OCI-LY7 (cell line): ENCODE results near the gene TRIO.

Experiments used
- EZH2phosphoT487 ChIP-seq: fragments of 200-600 bp; sonication (generic); IDR thresholded peaks from 2 replicates; pipeline ENCODE4 v1.6.1; 2018; ENCODE audit warnings: low read depth, borderline replicate concordance, mild to moderate bottlenecking, mixed run types, antibody characterized with exemption, low read length, moderate library complexity, mixed read lengths
- TF ChIP-seq, protein P1 (sequence below): fragments of 200-600 bp; sonication (generic); conservative IDR thresholded peaks from 2 replicates; pipeline ENCODE4 v1.5.1; 2014; ENCODE audit warnings: mild to moderate bottlenecking, antibody characterized with exemption, low read length, moderate library complexity, mixed read lengths

DNA sequence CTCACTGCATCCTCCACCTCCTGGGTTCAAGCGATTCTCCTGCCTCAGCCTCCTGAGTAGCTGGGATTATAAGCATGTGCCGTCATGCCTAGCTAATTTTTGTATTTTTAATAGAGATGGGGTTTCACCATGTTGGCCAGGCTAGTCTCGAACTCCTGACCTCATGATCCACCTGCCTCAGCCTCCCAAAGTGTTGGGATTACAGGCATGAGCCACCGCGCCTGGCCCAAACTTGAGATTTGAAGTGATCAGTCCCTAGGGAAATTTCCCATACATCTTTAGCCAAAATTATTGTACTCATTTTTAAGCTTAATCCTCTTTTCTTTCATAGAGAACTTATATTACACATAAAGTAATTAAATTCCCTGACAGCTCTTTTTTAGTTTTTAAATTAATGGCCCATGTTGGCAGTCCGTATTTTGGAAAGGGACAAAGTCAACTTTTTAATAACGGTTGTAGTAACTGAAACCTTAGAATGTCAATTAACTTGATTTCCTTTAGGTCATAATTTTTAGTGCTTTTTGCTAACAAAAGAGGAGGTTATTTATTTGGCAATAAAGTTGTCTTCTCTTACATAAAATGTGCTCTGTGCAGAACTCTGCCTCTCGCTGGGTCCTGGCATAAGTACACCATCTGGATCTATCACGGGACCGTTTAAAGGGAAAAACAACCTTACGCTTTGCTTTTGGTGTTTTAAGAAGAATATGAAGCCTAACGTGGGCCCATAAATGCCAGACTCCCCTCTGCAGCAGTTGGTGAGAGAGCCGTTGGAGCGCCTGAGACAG, 296.1 kb downstream of the TRIO start:
- TF ChIP-seq, protein P1, sequence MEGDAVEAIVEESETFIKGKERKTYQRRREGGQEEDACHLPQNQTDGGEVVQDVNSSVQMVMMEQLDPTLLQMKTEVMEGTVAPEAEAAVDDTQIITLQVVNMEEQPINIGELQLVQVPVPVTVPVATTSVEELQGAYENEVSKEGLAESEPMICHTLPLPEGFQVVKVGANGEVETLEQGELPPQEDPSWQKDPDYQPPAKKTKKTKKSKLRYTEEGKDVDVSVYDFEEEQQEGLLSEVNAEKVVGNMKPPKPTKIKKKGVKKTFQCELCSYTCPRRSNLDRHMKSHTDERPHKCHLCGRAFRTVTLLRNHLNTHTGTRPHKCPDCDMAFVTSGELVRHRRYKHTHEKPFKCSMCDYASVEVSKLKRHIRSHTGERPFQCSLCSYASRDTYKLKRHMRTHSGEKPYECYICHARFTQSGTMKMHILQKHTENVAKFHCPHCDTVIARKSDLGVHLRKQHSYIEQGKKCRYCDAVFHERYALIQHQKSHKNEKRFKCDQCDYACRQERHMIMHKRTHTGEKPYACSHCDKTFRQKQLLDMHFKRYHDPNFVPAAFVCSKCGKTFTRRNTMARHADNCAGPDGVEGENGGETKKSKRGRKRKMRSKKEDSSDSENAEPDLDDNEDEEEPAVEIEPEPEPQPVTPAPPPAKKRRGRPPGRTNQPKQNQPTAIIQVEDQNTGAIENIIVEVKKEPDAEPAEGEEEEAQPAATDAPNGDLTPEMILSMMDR, result no peak
- TF ChIP-seq EZH2phosphoT487, result no peak
